ENCODE results near the gene SAP30BP. TPM values are rescaled to one million over a fixed set of nuclear protein-coding genes. Genes with fewer than 3 reads are reported as not detected.
A peak's percentile ranks its signal among the peaks of the same experiment; 100 is the strongest.

SAP30BP gene
- total RNA-seq, 1 donor = 60.0 TPM

GRCh38 chr17:75623386-75623785 is 43.8 kb upstream of the SAP30BP start:
- TF ChIP-seq, protein P1, sequence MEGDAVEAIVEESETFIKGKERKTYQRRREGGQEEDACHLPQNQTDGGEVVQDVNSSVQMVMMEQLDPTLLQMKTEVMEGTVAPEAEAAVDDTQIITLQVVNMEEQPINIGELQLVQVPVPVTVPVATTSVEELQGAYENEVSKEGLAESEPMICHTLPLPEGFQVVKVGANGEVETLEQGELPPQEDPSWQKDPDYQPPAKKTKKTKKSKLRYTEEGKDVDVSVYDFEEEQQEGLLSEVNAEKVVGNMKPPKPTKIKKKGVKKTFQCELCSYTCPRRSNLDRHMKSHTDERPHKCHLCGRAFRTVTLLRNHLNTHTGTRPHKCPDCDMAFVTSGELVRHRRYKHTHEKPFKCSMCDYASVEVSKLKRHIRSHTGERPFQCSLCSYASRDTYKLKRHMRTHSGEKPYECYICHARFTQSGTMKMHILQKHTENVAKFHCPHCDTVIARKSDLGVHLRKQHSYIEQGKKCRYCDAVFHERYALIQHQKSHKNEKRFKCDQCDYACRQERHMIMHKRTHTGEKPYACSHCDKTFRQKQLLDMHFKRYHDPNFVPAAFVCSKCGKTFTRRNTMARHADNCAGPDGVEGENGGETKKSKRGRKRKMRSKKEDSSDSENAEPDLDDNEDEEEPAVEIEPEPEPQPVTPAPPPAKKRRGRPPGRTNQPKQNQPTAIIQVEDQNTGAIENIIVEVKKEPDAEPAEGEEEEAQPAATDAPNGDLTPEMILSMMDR (IDR thresholded peaks at IDR 0.05; ENCODE audit: insufficient read depth, low read depth, low read length) = no peak

GRCh38 chr17:75624021-75624420 is 43.1 kb upstream of the SAP30BP start:
- no peak for DNase-seq (ENCODE audit: low read depth)
- TF ChIP-seq, protein P1 (IDR thresholded peaks at IDR 0.05; ENCODE audit: insufficient read depth, low read depth, low read length) = no peak
- H3K4me3 ChIP-seq (ENCODE audit: low read depth, low read length) = no peak overlapping the region

More at GRCh38 chr17:75623386-75623785, 43.8 kb upstream of the SAP30BP start:
- no peak for DNase-seq (ENCODE audit: low read depth)
- no peak overlapping the region for H3K4me3 ChIP-seq (ENCODE audit: low read depth, low read length)

- TF ChIP-seq, protein P1 (IDR thresholded peaks at IDR 0.05; ENCODE audit: insufficient read depth, low read depth, low read length) = no peak
- no peak for DNase-seq (ENCODE audit: low read depth)
- no peak overlapping the region for H3K4me3 ChIP-seq (ENCODE audit: low read depth, low read length)
Measured at GRCh38 chr17:75624714-75625345, 42.3 kb upstream of the SAP30BP start.

GRCh38 chr17:75625813-75626486 is 41.2 kb upstream of the SAP30BP start:
- no peak overlapping the region for H3K4me3 ChIP-seq (ENCODE audit: low read depth, low read length)
- TF ChIP-seq, protein P1 (IDR thresholded peaks at IDR 0.05; ENCODE audit: insufficient read depth, low read depth, low read length) = peak; percentile 78
- peak; percentile 11 for DNase-seq (ENCODE audit: low read depth)

DNA sequence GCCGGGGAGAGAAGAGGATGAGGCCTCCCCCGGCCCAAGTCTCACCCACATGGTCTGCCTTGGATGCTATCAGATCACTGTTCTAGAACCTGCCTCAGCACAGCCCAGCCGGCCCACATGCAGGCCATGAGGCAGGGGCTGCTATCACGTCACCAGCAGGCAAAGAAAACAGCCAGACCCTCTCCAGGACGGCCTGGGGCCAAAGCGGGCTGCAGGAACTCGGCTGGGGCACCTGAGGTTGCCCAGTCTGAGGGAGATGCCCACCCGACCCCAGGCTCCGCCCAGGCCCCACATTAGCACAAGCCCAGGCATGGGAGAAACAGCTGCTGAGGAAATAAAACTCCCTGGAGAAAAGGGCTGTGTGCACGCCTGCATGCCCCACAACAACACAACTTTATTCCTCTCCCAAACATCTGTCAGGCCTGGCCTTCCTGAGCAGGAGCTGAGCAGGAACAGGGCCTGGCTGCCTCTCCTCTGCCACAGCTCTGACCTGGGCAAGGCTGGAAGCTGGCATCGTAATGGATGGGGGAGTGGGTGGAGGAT is 40.6 kb upstream of the SAP30BP start:
- DNase-seq (ENCODE audit: low read depth) = no peak
- H3K4me3 ChIP-seq (ENCODE audit: low read depth, low read length) = no peak overlapping the region
- TF ChIP-seq, protein P1 (IDR thresholded peaks at IDR 0.05; ENCODE audit: insufficient read depth, low read depth, low read length) = no peak

GRCh38 chr17:75627094-75627493 is 40.0 kb upstream of the SAP30BP start:
- TF ChIP-seq, protein P1 (IDR thresholded peaks at IDR 0.05; ENCODE audit: insufficient read depth, low read depth, low read length) = no peak
- no peak for DNase-seq (ENCODE audit: low read depth)
- H3K4me3 ChIP-seq (ENCODE audit: low read depth, low read length) = no peak overlapping the region

Data from fibroblast of villous mesenchyme (primary cell).